Peyer's patch (tissue), 4 donors: ENCODE data around the gene EPB42.

Experiments used
- POLR2A ChIP-seq, 2 donors: fragments of 450-650 bp; IDR thresholded peaks; one replicate each; pipeline ENCODE4 v1.5.1; 2017; ENCODE audit warnings: antibody characterized with exemption in 2 of 2, mild to moderate bottlenecking in 2 of 2, moderate library complexity in 2 of 2
- TF ChIP-seq, protein P1 (sequence below), 6 experiments: fragments of 450-650 bp in 4 of 6; fragments of 200-600 bp in 2 of 6; sonication (generic) in 1 of 6; IDR thresholded peaks; one replicate each; pipeline ENCODE4 v1.5.1; 2017 to 2019; ENCODE audit warnings: antibody characterized with exemption in 6 of 6, mild to moderate bottlenecking in 3 of 6, moderate library complexity in 1 of 6

DNA sequence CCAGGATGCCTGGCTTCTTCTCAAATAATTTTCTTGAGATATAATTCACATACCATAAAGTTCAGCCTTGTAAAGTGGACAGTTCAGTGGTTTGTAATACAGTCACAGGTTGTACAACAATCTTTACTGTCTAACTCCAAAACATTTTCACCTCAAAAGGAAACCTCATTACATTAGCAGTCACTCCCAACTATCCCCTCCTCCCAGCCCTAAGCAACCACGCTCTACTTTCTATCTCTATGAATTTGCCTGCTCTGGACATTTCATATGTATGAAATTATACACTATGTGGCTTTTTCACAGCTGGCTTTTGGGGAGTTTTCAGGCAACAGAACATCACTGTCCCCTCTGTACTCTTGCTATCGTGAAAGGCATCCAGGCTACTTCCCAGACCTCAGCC, 28.4 kb upstream of the EPB42 start:
- TF ChIP-seq, protein P1, sequence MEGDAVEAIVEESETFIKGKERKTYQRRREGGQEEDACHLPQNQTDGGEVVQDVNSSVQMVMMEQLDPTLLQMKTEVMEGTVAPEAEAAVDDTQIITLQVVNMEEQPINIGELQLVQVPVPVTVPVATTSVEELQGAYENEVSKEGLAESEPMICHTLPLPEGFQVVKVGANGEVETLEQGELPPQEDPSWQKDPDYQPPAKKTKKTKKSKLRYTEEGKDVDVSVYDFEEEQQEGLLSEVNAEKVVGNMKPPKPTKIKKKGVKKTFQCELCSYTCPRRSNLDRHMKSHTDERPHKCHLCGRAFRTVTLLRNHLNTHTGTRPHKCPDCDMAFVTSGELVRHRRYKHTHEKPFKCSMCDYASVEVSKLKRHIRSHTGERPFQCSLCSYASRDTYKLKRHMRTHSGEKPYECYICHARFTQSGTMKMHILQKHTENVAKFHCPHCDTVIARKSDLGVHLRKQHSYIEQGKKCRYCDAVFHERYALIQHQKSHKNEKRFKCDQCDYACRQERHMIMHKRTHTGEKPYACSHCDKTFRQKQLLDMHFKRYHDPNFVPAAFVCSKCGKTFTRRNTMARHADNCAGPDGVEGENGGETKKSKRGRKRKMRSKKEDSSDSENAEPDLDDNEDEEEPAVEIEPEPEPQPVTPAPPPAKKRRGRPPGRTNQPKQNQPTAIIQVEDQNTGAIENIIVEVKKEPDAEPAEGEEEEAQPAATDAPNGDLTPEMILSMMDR (IDR thresholded peaks at IDR 0.05), result no peak
- no peak for TF ChIP-seq POLR2A (IDR thresholded peaks at IDR 0.05)
